Activated naive CD4-positive, alpha-beta T cell treated with anti-CD3 and anti-CD28 coated beads, Interleukin-2, amount 50 U/mL, for 24 hours (primary cell): ENCODE data around the gene VPS9D1.
A peak's percentile ranks its signal among the peaks of the same experiment; 100 is the strongest.
"Not testable (repeated sequence)": the region's sequence is repeated elsewhere in the genome, so short reads cannot be mapped to it uniquely, and the experiment has no call there.

Experiments used
- H3K27ac Mint-ChIP-seq: one replicate; pipeline ENCODE4 v1.8.0; 2021; ENCODE audit warnings: mild to moderate bottlenecking, mixed read lengths
- H3K27me3 Mint-ChIP-seq: one replicate; pipeline ENCODE4 v1.8.0; 2021; ENCODE audit warnings: mixed read lengths
- H3K36me3 Mint-ChIP-seq: one replicate; pipeline ENCODE4 v1.8.0; 2021; ENCODE audit warnings: mixed read lengths
- H3K4me1 Mint-ChIP-seq: one replicate; pipeline ENCODE4 v1.8.0; 2021; ENCODE audit warnings: mixed read lengths
- H3K4me3 Mint-ChIP-seq: one replicate; pipeline ENCODE4 v1.8.0; 2021; ENCODE audit warnings: mild to moderate bottlenecking, mixed read lengths
- H3K9me3 Mint-ChIP-seq: one replicate; pipeline ENCODE4 v1.8.0; 2021; ENCODE audit warnings: mixed read lengths

VPS9D1 gene

DNA sequence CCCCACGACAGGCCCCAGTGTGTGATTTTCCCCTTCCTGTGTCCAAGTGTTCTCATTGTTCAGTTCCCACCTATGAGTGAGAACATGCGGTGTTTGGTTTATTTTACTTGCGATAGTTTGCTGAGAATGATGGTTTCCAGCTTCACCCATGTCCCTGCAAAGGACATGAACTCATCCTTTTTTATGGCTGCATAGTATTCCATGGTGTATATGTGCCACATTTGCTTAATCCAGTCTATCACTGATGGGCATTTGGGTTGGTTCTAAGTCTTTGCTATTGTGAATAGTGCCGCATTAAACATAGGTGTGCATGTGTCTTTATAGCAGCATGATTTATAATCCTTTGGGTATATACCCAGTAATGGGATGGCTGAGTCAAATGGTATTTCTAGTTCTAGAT is 49.1 kb downstream of the VPS9D1 start:
- H3K27me3 Mint-ChIP-seq, H3K4me3 Mint-ChIP-seq, H3K9me3 Mint-ChIP-seq, H3K27ac Mint-ChIP-seq, H3K36me3 Mint-ChIP-seq: not testable (repeated sequence)
- peaks cover 11% of the 10 kb centered on the region for H3K4me1 Mint-ChIP-seq

GRCh38 chr16:89670496-89671431 is 49.9 kb downstream of the VPS9D1 start:
- H3K4me3 Mint-ChIP-seq, result no peak overlapping the region
- peaks cover 11% of the 10 kb centered on the region for H3K4me1 Mint-ChIP-seq
- H3K27me3 Mint-ChIP-seq, result no peaks in the 10 kb centered on the region
- no peaks in the 10 kb centered on the region for H3K9me3 Mint-ChIP-seq
- H3K27ac Mint-ChIP-seq, result peak overlapping the region; percentile 46
- H3K36me3 Mint-ChIP-seq, result no peaks in the 10 kb centered on the region

DNA sequence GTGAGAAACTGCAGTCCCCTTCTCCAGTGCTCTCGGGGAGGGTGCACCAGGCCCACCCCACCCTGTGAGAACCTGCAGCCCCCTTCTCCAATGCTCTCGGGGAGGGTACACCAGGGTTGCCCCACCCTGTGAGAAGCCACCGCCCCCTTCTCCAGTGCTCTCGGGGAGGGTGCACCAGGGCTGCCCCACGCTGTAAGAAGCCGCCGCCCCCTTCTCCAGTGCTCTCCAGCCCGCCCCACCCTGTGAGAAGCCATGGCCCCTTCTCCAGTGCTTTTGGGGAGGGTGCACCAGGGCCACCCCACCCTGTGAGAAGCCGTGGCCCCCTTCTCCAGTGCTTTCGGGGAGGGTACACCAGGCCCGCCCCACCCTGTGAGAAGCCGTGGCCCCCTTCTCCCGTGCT is 50.9 kb downstream of the VPS9D1 start:
- no peaks in the 10 kb centered on the region for H3K9me3 Mint-ChIP-seq
- H3K36me3 Mint-ChIP-seq, result no peaks in the 10 kb centered on the region
- no peaks in the 10 kb centered on the region for H3K27me3 Mint-ChIP-seq
- H3K27ac Mint-ChIP-seq, result no peak overlapping the region
- peaks cover 11% of the 10 kb centered on the region for H3K4me1 Mint-ChIP-seq
- no peak overlapping the region for H3K4me3 Mint-ChIP-seq

DNA sequence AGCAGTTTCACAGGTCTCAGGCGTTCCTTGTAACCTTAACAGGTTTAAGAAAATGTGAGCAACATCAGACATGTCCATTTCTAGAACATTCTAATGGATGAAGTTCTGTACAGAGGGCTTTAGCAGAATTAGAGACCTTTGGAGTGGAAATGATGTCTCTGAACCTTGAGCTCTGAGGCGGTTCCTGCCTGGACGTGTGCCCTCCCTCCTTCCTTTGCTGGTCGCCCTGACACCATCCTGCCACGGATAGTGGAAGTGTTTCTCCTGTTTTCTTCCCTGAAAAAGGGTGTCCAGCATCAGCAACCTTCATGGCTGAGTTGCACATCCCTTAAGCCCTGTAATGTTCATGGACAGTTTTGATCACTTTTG is 51.9 kb downstream of the VPS9D1 start:
- Mint-ChIP-seq H3K36me3 (no peaks in the 10 kb centered on the region), H3K9me3 (no peaks in the 10 kb centered on the region), H3K27ac (no peak overlapping the region), H3K4me3 (no peak overlapping the region), H3K4me1 (peaks cover 11% of the 10 kb centered on the region), H3K27me3 (no peaks in the 10 kb centered on the region)

- Mint-ChIP-seq H3K36me3 (no peaks in the 10 kb centered on the region), H3K9me3 (no peaks in the 10 kb centered on the region), H3K4me1 (peaks cover 11% of the 10 kb centered on the region), H3K4me3 (no peak overlapping the region), H3K27ac (no peak overlapping the region), H3K27me3 (no peaks in the 10 kb centered on the region)
Measured at GRCh38 chr16:89667633-89668032, 53.1 kb downstream of the VPS9D1 start.

- H3K36me3 Mint-ChIP-seq, H3K4me3 Mint-ChIP-seq, H3K27ac Mint-ChIP-seq, H3K9me3 Mint-ChIP-seq, H3K27me3 Mint-ChIP-seq: not testable (repeated sequence)
- H3K4me1 Mint-ChIP-seq, result peaks cover 11% of the 10 kb centered on the region
Measured at GRCh38 chr16:89667000-89667399, 53.7 kb downstream of the VPS9D1 start.

- not testable (repeated sequence) for H3K27ac Mint-ChIP-seq, H3K9me3 Mint-ChIP-seq, H3K4me3 Mint-ChIP-seq, H3K36me3 Mint-ChIP-seq, H3K27me3 Mint-ChIP-seq
- H3K4me1 Mint-ChIP-seq, result peaks cover 11% of the 10 kb centered on the region
Measured at GRCh38 chr16:89664238-89664637, 56.5 kb downstream of the VPS9D1 start.

DNA sequence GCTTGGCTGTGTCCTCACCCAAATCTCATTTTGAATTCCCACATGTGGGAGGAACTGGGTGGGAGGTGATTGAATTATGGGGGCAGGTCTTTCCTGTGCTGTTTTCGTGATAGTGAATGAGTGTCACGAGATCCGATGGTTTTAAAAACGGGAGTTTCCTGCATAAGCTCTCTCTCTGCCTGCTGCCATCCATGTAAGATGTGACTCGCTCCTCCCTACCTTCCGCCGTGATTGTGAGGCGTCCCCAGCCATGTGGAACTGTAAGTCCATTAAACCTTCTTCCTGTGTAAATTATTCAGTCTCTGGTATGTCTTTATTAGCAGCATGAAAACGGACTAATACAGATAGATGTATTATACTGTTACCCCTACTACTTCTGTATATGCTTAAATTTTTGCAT is 59.5 kb downstream of the VPS9D1 start:
- Mint-ChIP-seq H3K4me3 (peak overlapping the region; percentile 62), H3K4me1 (peaks cover 14% of the 10 kb centered on the region), H3K36me3 (peaks cover 5% of the 10 kb centered on the region), H3K27ac (no peak overlapping the region), H3K27me3 (no peaks in the 10 kb centered on the region), H3K9me3 (no peaks in the 10 kb centered on the region)

- Mint-ChIP-seq H3K9me3 (no peaks in the 10 kb centered on the region), H3K4me1 (peaks cover 25% of the 10 kb centered on the region), H3K4me3 (no peak overlapping the region), H3K27me3 (no peaks in the 10 kb centered on the region), H3K36me3 (peaks cover 5% of the 10 kb centered on the region), H3K27ac (no peak overlapping the region)
Measured at GRCh38 chr16:89660146-89660545, 60.6 kb downstream of the VPS9D1 start.

DNA sequence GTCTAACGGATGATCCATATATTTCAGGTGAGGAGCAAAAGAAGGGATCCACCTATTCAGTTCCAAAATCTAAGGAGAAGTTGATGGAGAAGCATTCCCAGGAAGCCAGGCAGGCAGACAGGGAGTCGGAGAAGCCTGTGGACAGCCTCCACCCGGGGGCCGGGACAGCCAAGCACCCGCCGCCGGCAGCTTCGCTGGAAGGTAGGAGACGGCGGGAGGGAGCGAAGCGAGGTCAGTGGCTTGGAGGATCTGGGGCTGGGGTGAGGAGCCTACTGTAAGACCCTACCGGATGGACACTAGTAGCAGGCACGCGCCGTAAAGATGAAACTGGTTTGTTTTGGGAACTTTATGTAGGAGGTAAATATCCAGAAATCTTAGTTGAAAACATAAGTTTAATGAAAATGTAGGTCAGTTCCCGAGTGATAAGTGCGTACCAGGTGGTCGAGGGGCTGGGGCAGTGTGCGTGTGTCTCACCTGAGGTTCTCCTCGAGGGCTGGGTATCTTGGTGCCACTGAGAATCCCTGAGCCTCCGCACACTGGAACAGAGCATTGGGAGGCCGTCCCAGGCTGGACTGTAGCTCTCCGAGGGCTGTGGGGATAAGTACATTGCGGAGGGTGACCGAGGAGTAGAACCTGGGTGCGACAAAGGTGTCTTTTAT is 62.3 kb downstream of the VPS9D1 start:
- Mint-ChIP-seq H3K4me3 (peak overlapping the region; percentile 91), H3K27me3 (no peaks in the 10 kb centered on the region), H3K9me3 (no peaks in the 10 kb centered on the region), H3K4me1 (peaks cover 36% of the 10 kb centered on the region), H3K36me3 (peaks cover 5% of the 10 kb centered on the region), H3K27ac (peak overlapping the region; percentile 86)

DNA sequence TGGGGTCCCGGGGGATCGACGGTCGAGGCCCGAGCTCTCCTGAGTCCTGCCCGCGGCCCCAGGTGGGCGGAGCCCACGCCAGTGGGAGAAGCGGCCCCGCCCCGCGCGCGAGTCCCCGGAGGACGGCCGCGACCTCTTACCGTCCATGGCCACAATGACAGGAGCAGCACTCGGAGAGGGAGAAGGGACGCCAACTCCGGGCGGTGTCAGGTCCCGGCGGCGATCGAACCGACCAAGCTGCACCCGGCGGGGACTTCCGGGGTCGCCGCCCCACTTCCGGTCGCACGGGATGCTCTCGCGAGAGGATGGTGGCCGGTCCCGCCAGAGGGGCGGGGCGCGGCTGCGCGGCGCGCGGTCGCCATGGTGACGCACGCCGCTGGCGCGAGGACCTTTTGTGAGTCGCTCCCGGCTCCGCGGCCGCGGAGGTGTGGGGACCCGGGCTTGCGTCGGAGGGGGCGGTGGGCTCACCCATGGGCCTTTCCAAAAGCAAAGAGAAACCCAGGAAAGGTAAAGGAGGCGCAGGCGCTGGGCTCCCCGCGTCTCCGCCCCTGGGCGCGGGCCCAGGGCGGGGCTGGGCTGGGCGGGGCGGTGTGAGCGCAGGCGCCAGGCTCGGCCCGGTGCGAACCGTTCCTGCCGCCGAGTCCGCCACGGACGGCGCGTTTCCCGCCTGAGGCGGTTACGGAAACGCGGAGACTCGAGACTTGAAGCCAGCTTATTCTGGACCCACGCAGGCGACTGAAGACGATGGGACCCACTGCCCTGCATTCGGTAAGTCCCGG is 63.1 kb downstream of the VPS9D1 start, which contains the start of the genes CHMP1A and SPATA33:
CHMP1A (minus strand) TSS at position 267 of the 779 bp plus-strand sequence; CDS start at position 147, 120 bp downstream.
SPATA33 (plus strand) TSS at position 395 of the 779 bp plus-strand sequence; CDS start at position 471, 76 bp downstream.
- peak within 1 kb of the TSS; percentile 91 for H3K4me3 Mint-ChIP-seq
- peak within 1 kb of the TSS; percentile 86 for H3K27ac Mint-ChIP-seq
- peaks cover 5% of the 10 kb centered on the region for H3K36me3 Mint-ChIP-seq
- H3K4me1 Mint-ChIP-seq, result peaks cover 36% of the 10 kb centered on the region
- H3K27me3 Mint-ChIP-seq, result no peaks in the 10 kb centered on the region
- no peaks in the 10 kb centered on the region for H3K9me3 Mint-ChIP-seq
